Measurements from ENCODE around the gene RAD54L2.

DNA sequence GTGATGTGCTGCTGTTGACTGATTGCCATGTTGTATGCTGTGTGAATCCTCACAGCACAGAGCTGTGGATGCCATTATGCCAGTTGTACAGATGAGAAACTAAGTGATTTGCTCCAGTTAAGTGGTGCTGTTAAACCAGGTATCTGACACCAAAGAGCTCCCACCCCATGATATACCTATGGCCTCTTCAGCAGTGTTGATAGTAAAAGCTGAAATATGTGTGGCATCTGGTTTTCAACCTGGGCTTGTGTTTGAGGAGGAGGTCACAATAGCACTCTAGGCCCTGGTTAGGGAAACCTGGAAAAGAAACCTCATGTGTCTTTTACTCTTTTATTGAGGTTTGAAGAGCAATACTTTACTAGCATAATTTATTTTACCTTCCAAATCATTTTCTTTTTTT lies 21.4 kb downstream of the RAD54L2 start:
- TF ChIP-seq POLR2AphosphoS5 (IDR thresholded peaks at IDR 0.05; ENCODE audit: borderline replicate concordance, low read depth, low read length): no peak
- no peak for TF ChIP-seq FOXP2 (optimal IDR thresholded peaks at IDR 0.05; ENCODE audit: control extremely low read depth, extremely low read length, insufficient read depth)
- TF ChIP-seq EZH2 (IDR thresholded peaks at IDR 0.05): no peak
